A673 (cell line): ENCODE measurements around the gene SYTL1.

Source experiments
- EZH2 ChIP-seq: fragments of 200-600 bp; sonication (generic); IDR thresholded peaks from 2 replicates; pipeline ENCODE4 v1.6.1; 2017; ENCODE audit warnings: borderline replicate concordance, low read depth, mild to moderate bottlenecking, mixed read lengths, antibody characterized with exemption, low read length; ENCODE audit not compliant: poor library complexity, severe bottlenecking
- TF ChIP-seq, protein P1 (sequence below): fragments of 300-800, 200-600 bp; sonication (generic); conservative IDR thresholded peaks from 2 replicates; pipeline ENCODE4 v1.5.1; 2017; ENCODE audit warnings: low read depth, mild to moderate bottlenecking, antibody characterized with exemption, low read length, moderate library complexity, mixed read lengths

DNA sequence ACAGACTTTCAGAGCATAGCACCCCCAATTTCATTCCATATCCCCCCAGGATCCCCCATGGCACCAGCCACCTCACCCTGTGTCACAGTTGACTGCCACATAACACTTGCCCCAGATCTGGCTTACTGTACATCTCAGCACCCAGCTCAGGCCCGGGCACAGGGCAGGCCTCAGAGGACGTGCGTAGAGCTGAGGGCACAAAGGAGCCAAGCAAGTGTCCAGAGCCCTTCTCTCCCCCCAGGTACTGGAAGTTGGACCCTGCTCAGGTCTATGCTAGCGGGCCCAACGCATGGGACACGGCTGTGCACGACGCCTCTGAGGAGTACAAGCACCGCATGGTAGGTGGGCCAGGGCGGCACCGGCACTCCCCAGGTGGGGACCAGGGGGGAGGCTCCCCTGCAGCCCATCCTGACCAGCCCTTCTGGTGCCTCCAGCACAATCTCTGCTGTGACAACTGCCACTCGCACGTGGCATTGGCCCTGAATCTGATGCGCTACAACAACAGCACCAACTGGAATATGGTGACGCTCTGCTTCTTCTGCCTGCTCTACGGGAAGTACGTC, 8.0 kb upstream of the SYTL1 start:
- TF ChIP-seq, protein P1, sequence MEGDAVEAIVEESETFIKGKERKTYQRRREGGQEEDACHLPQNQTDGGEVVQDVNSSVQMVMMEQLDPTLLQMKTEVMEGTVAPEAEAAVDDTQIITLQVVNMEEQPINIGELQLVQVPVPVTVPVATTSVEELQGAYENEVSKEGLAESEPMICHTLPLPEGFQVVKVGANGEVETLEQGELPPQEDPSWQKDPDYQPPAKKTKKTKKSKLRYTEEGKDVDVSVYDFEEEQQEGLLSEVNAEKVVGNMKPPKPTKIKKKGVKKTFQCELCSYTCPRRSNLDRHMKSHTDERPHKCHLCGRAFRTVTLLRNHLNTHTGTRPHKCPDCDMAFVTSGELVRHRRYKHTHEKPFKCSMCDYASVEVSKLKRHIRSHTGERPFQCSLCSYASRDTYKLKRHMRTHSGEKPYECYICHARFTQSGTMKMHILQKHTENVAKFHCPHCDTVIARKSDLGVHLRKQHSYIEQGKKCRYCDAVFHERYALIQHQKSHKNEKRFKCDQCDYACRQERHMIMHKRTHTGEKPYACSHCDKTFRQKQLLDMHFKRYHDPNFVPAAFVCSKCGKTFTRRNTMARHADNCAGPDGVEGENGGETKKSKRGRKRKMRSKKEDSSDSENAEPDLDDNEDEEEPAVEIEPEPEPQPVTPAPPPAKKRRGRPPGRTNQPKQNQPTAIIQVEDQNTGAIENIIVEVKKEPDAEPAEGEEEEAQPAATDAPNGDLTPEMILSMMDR: no peak
- TF ChIP-seq EZH2: no peak
